A673 (cell line): Measurements from ENCODE around the gene PTGES3. TPM values are rescaled to one million over a fixed set of nuclear protein-coding genes. Genes with fewer than 3 reads are reported as not detected.
A peak's percentile ranks its signal among the peaks of the same experiment; 100 is the strongest.

Experiments used
- BruUV-seq: library from RNA; stranded (reverse); fragments of 400-500 nt; replicated peaks from 2 replicates; lab custom pipeline; 2021; lab: Mats Ljungman, UMichigan
- CTCF ChIA-PET: fragments of 300-600 bp; sonication (Branson Sonifier 250); formaldehyde crosslinking; loops from one replicate; lab custom pipeline; 2022; ENCODE audit warnings: antibody characterized with exemption; lab: Charles Lee
- POLR2A ChIA-PET: fragments of 300-600 bp; sonication (Branson Sonifier 250); formaldehyde crosslinking; loops from one replicate; lab custom pipeline; 2022; ENCODE audit warnings: antibody characterized with exemption; ENCODE audit not compliant: low non-redundant PET; lab: Charles Lee
- DNase-seq: peaks from one replicate; pipeline ENCODE4 v3.0.0-alpha.2; 2015; ENCODE audit warnings: low spot score
- H3K27ac ChIP-seq: fragments of 200-600 bp; sonication (generic); 2 replicates; pipeline ENCODE4 v1.5.1; 2016; ENCODE audit warnings: mixed run types, low read depth, mild to moderate bottlenecking, mixed read lengths, antibody characterized with exemption, low read length; ENCODE audit not compliant: poor library complexity, severe bottlenecking
- H3K27me3 ChIP-seq: fragments of 200-600 bp; sonication (generic); replicated peaks from 2 replicates; pipeline ENCODE4 v1.6.1; 2017; ENCODE audit warnings: mixed run types, low read depth, mild to moderate bottlenecking, mixed read lengths, antibody characterized with exemption, low read length; ENCODE audit not compliant: insufficient read depth, poor library complexity
- H3K36me3 ChIP-seq: fragments of 200-600 bp; sonication (generic); 2 replicates; pipeline ENCODE4 v1.6.1; 2016; ENCODE audit warnings: mixed run types, mild to moderate bottlenecking, mixed read lengths, antibody characterized with exemption, low read length; ENCODE audit not compliant: insufficient read depth, poor library complexity, severe bottlenecking
- H3K4me1 ChIP-seq: fragments of 200-600 bp; sonication (generic); 2 replicates; pipeline ENCODE4 v1.6.1; 2017; ENCODE audit warnings: mixed run types, mild to moderate bottlenecking, mixed read lengths, antibody characterized with exemption, low read length; ENCODE audit not compliant: insufficient read depth, poor library complexity, severe bottlenecking
- H3K4me3 ChIP-seq: fragments of 200-600 bp; sonication (generic); 2 replicates; pipeline ENCODE4 v1.5.1; 2016; ENCODE audit warnings: low read depth, mixed run types, mild to moderate bottlenecking, mixed read lengths, low read length; ENCODE audit not compliant: poor library complexity, severe bottlenecking
- H3K9me3 ChIP-seq: fragments of 200-600 bp; sonication (generic); 2 replicates; pipeline ENCODE4 v1.6.1; 2016; ENCODE audit warnings: mixed run types, low read depth, mild to moderate bottlenecking, mixed read lengths, antibody characterized with exemption, low read length; ENCODE audit not compliant: poor library complexity, severe bottlenecking
- CTCF ChIP-seq: fragments of 300-800, 200-600 bp; sonication (generic); conservative IDR thresholded peaks from 2 replicates; pipeline ENCODE4 v1.5.1; 2017; ENCODE audit warnings: low read depth, mild to moderate bottlenecking, antibody characterized with exemption, low read length, moderate library complexity, mixed read lengths
- EZH2 ChIP-seq: fragments of 200-600 bp; sonication (generic); IDR thresholded peaks from 2 replicates; pipeline ENCODE4 v1.6.1; 2017; ENCODE audit warnings: borderline replicate concordance, low read depth, mild to moderate bottlenecking, mixed read lengths, antibody characterized with exemption, low read length; ENCODE audit not compliant: poor library complexity, severe bottlenecking
- intact Hi-C: fragments of 100-400 bp; cut with micrococcal nuclease; formaldehyde crosslinking; loops from one replicate; pipeline ENCODE4 v1.10.0; 2022; ENCODE audit not compliant: unreplicated experiment
- total RNA-seq: library from RNA; stranded (reverse); gene quantifications from 2 replicates; pipeline ENCODE4 v1.2.3, GENCODE V29; 2021

The PTGES3 gene
- total RNA-seq, 1 experiment from 2014 or later = 450 TPM

DNA sequence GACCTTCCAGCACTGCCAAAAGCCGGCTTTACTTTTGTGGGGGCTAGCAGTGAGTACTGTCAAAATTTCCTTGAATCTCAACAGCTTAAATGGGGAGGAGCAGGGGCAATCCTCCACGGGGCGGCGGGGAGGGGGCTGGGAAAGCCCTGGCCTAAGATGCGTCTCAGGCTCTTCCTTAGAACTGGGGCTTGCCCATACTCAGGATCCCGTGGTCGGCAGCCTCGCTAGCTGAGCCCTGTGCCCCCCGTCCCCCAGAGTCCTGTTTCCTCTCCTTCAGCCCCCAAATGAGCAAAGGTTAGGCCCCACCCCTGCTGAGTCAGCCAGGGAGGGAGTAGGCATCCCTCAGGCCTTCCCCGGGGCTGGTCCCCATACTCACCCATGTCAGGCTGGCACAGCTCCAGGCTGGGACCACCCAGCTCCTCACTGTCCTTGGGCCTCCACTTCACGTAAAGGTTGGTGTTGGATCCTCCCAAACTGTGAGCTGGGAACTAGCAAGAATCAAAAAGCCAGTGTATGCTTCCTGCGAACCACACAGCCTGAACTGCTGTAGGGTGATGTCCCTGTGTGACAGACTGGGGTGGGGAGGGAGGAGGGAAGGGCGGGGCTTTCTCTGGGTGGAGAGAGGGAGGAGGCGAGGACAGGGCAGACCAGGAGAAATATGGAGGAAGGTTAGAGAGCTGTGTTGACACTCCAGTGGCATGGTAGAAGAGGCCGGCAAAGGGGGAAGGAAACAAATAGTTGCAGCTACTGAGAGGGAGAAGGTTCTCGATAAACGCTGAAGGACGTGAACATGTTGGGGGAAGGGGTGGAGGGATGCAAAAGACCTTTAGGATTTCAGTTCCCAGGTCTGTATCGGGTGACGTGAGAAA, 52.0 kb downstream of the PTGES3 start:
- ChIA-PET CTCF (interaction anchor here (0.6 to 1.8 kb wide), 23 partner anchors 8 to 476 kb away, joined by 3 to 20 read pairs (median 4); partner anchors contain the start of genes ATP5F1B, CNPY2, NACA and PTGES3), POLR2A (interaction anchor here (0.9 to 1.0 kb wide), 2 partner anchors 52 to 115 kb away, joined by 3 to 4 read pairs; partner anchors contain the start of genes PTGES3 and RBMS2)
- intact Hi-C loops = loop anchor here (5.0 to 10.0 kb wide), 3 partner anchors 124 to 521 kb away; partner anchors contain the start of genes RPL41, STAT6 and ZC3H10
- BruUV-seq = no TSS peak
- H3K36me3 ChIP-seq = peaks cover 39% of the 10 kb centered on the region
- DNase-seq = peak; percentile 94
- H3K9me3 ChIP-seq = no peaks in the 10 kb centered on the region
- peaks cover 41% of the 10 kb centered on the region for H3K4me1 ChIP-seq
- TF ChIP-seq CTCF (no peak), EZH2 (no peak)
- H3K27ac ChIP-seq = peak overlapping the region; percentile 78
- H3K27me3 ChIP-seq = no peaks in the 10 kb centered on the region
- H3K4me3 ChIP-seq = peak overlapping the region; percentile 77

GRCh38 chr12:56634837-56635791, 53.0 kb downstream of the PTGES3 start:
- peak overlapping the region; percentile 78 for H3K27ac ChIP-seq
- peaks cover 49% of the 10 kb centered on the region for H3K4me1 ChIP-seq
- no peaks in the 10 kb centered on the region for H3K27me3 ChIP-seq
- TF ChIP-seq EZH2 = no peak
- TF ChIP-seq CTCF = peak; percentile 62
- POLR2A ChIA-PET = interaction anchor here (0.5 kb wide), 1 partner anchor 20 kb away, joined by 9 read pairs; no protein-coding TSS in a partner anchor
- no peaks in the 10 kb centered on the region for H3K9me3 ChIP-seq
- peaks cover 30% of the 10 kb centered on the region for H3K36me3 ChIP-seq
- intact Hi-C loops = loop anchor here (5.0 to 10.0 kb wide), 3 partner anchors 123 to 520 kb away; partner anchors contain the start of genes RPL41, STAT6 and ZC3H10
- CTCF ChIA-PET = interaction anchor here (0.6 to 1.8 kb wide), 2 partner anchors 14 to 33 kb away, joined by 4 to 11 read pairs; no protein-coding TSS in a partner anchor
- DNase-seq = peak; percentile 88
- no TSS peak for BruUV-seq
- peak overlapping the region; percentile 77 for H3K4me3 ChIP-seq
